SW 1271 (cell line): ENCODE measurements around the gene ZNF766.
A peak's percentile ranks its signal among the peaks of the same experiment; 100 is the strongest.
"Not testable (repeated sequence)": the region's sequence is repeated elsewhere in the genome, so short reads cannot be mapped to it uniquely, and the experiment has no call there.

Experiments used
- DNase-seq, 2 experiments: peaks; one replicate each; lab custom pipeline; 2025; lab: John Stamatoyannopoulos, UW

The ZNF766 gene

GRCh38 chr19:52269338-52270261 lies at the start of gene ZNF766:
TSS of gene ZNF766 (plus strand) at chr19:52269587. CDS start at chr19:52269614, 27 bp downstream.
- peak; percentile 65 to 90 for DNase-seq

GRCh38 chr19:52219611-52220010 lies 49.8 kb upstream of the ZNF766 start:
- no peak for DNase-seq

- no peak for DNase-seq
Observed at GRCh38 chr19:52221031-52221430, 48.4 kb upstream of the ZNF766 start.

- no peak for DNase-seq
Observed at GRCh38 chr19:52221831-52222375, 47.5 kb upstream of the ZNF766 start.

GRCh38 chr19:52224211-52224610 lies 45.2 kb upstream of the ZNF766 start:
- no peak for DNase-seq

- DNase-seq, result no peak
Observed at GRCh38 chr19:52226652-52227051, 42.7 kb upstream of the ZNF766 start.

- DNase-seq, result no peak
Observed at GRCh38 chr19:52227196-52227940, 42.0 kb upstream of the ZNF766 start.

GRCh38 chr19:52227980-52228379 lies 41.4 kb upstream of the ZNF766 start:
- no peak for DNase-seq

GRCh38 chr19:52229524-52229923 lies 39.9 kb upstream of the ZNF766 start:
- DNase-seq, result no peak

- DNase-seq, result no peak
Observed at GRCh38 chr19:52230685-52231084, 38.7 kb upstream of the ZNF766 start.

GRCh38 chr19:52231154-52231910 lies 38.1 kb upstream of the ZNF766 start:
- no peak for DNase-seq

GRCh38 chr19:52234406-52234805 lies 35.0 kb upstream of the ZNF766 start:
- no peak for DNase-seq

- no peak for DNase-seq
Observed at GRCh38 chr19:52237197-52237596, 32.2 kb upstream of the ZNF766 start.

- peak in 1 of 2 experiments; percentile 30 for DNase-seq
Observed at GRCh38 chr19:52237771-52238400, 31.5 kb upstream of the ZNF766 start.

GRCh38 chr19:52244021-52244420 lies 25.4 kb upstream of the ZNF766 start:
- no peak for DNase-seq

- no peak for DNase-seq
Observed at GRCh38 chr19:52248241-52248640, 21.1 kb upstream of the ZNF766 start.

GRCh38 chr19:52258426-52258825 lies 11.0 kb upstream of the ZNF766 start:
- DNase-seq, result no peak

- not testable (repeated sequence) for DNase-seq
Observed at GRCh38 chr19:52265556-52265955, 3.8 kb upstream of the ZNF766 start.

- no peak for DNase-seq
Observed at GRCh38 chr19:52270266-52270885, 989 bp downstream of the ZNF766 start.

GRCh38 chr19:52273301-52273700 lies 3.9 kb downstream of the ZNF766 start:
- no peak for DNase-seq

GRCh38 chr19:52274191-52274590 lies 4.8 kb downstream of the ZNF766 start:
- DNase-seq, result no peak
